ENCODE results near the gene GRPEL2. TPM values are rescaled to one million over a fixed set of nuclear protein-coding genes. Genes with fewer than 3 reads are reported as not detected.

GRPEL2 gene
- total and polyA plus RNA-seq, 9 donors = 5.9 to 17.5 (median 12.2) TPM

- H3K27me3 ChIP-seq = no peaks in the 10 kb centered on the region
- intact Hi-C loops (cut with DNase I) = no loop called here
- DNase-seq = no peak
- WGBS, 3 donors = 85 to 86% (median 86%) methylated on average over 12 of the region's 12 CpGs
- H3K36me3 ChIP-seq = no peaks in the 10 kb centered on the region
- H3K27ac ChIP-seq = no peak overlapping the region
- H3K4me3 ChIP-seq = no peak overlapping the region
- H3K9me3 ChIP-seq = no peaks in the 10 kb centered on the region
- TF ChIP-seq CTCF (IDR thresholded peaks at IDR 0.05) = no peak
- TF ChIP-seq EP300 (IDR thresholded peaks at IDR 0.05) = no peak
- TF ChIP-seq POLR2A (IDR thresholded peaks at IDR 0.05) = no peak
- H3K4me1 ChIP-seq (ENCODE audit: insufficient read depth) = peaks cover 7% of the 10 kb centered on the region
These were observed 22.8 kb upstream of the GRPEL2 start for GRCh38 chr5:149322518-149322917.

GRCh38 chr5:149323210-149323609 lies 22.1 kb upstream of the GRPEL2 start:
- Histone ChIP-seq H3K4me1 (ENCODE audit: insufficient read depth) (peaks cover 7% of the 10 kb centered on the region), H3K4me3 (no peak overlapping the region), H3K36me3 (no peaks in the 10 kb centered on the region), H3K27ac (no peak overlapping the region), H3K27me3 (no peaks in the 10 kb centered on the region), H3K9me3 (no peaks in the 10 kb centered on the region)
- no peak for DNase-seq
- TF ChIP-seq EP300 (IDR thresholded peaks at IDR 0.05) (no peak), CTCF (IDR thresholded peaks at IDR 0.05) (no peak), POLR2A (IDR thresholded peaks at IDR 0.05) (no peak)
- intact Hi-C loops (cut with DNase I) = no loop called here

GRCh38 chr5:149323621-149324205 lies 21.6 kb upstream of the GRPEL2 start:
- WGBS, 3 donors = 88 to 89% (median 89%) methylated on average over 2 of the region's 2 CpGs
- intact Hi-C loops (cut with DNase I) = no loop called here
- DNase-seq = no peak
- Histone ChIP-seq H3K27me3 (no peaks in the 10 kb centered on the region), H3K36me3 (no peaks in the 10 kb centered on the region), H3K27ac (no peak overlapping the region), H3K4me1 (ENCODE audit: insufficient read depth) (peaks cover 7% of the 10 kb centered on the region), H3K4me3 (no peak overlapping the region), H3K9me3 (no peaks in the 10 kb centered on the region)
- TF ChIP-seq CTCF (IDR thresholded peaks at IDR 0.05) (no peak), EP300 (IDR thresholded peaks at IDR 0.05) (no peak), POLR2A (IDR thresholded peaks at IDR 0.05) (no peak)

- no peaks in the 10 kb centered on the region for H3K27me3 ChIP-seq
- peaks cover 7% of the 10 kb centered on the region for H3K4me1 ChIP-seq (ENCODE audit: insufficient read depth)
- H3K4me3 ChIP-seq = no peak overlapping the region
- WGBS, 3 donors = 87 to 98% (median 92%) methylated on average over 2 of the region's 2 CpGs
- no peak overlapping the region for H3K27ac ChIP-seq
- DNase-seq = no peak
- H3K9me3 ChIP-seq = no peaks in the 10 kb centered on the region
- H3K36me3 ChIP-seq = no peaks in the 10 kb centered on the region
- intact Hi-C loops (cut with DNase I) = no loop called here
- TF ChIP-seq POLR2A (IDR thresholded peaks at IDR 0.05) = no peak
- no peak for TF ChIP-seq CTCF (IDR thresholded peaks at IDR 0.05)
- TF ChIP-seq EP300 (IDR thresholded peaks at IDR 0.05) = no peak
These were observed 20.7 kb upstream of the GRPEL2 start for GRCh38 chr5:149324641-149325040.

Data from ovary (tissue), 9 donors.